SKM-1 treated with dmso at 0.1 percent for 144 hours (cell line): ENCODE data around the gene PRMT2.
"Not testable (repeated sequence)": the region's sequence is repeated elsewhere in the genome, so short reads cannot be mapped to it uniquely, and the experiment has no call there.

Experiments used
- DNase-seq: peaks from one replicate; lab custom pipeline; 2025; ENCODE audit not compliant: unreplicated experiment; lab: John Stamatoyannopoulos, UW

Gene PRMT2

GRCh38 chr21:46666941-46667740, 31.7 kb downstream of the PRMT2 start:
- DNase-seq: no peak

- peak; percentile 9 for DNase-seq
Observed at GRCh38 chr21:46667741-46668380, 32.4 kb downstream of the PRMT2 start.

GRCh38 chr21:46668381-46668780, 32.9 kb downstream of the PRMT2 start:
- no peak for DNase-seq

GRCh38 chr21:46668904-46669303, 33.4 kb downstream of the PRMT2 start:
- DNase-seq: not testable (repeated sequence)

GRCh38 chr21:46674430-46675007, 39.0 kb downstream of the PRMT2 start:
- no peak for DNase-seq

- DNase-seq: no peak
Observed at GRCh38 chr21:46675595-46676280, 40.3 kb downstream of the PRMT2 start.

GRCh38 chr21:46676542-46676941, 41.1 kb downstream of the PRMT2 start:
- not testable (repeated sequence) for DNase-seq

- not testable (repeated sequence) for DNase-seq
Observed at GRCh38 chr21:46681593-46681992, 46.1 kb downstream of the PRMT2 start.

GRCh38 chr21:46698652-46699051, 63.2 kb downstream of the PRMT2 start:
- DNase-seq: not testable (repeated sequence)

- not testable (repeated sequence) for DNase-seq
Observed at GRCh38 chr21:46699104-46699503, 63.6 kb downstream of the PRMT2 start.
